GM21619 (cell line): ENCODE measurements around the gene GNAS.
"Not testable (repeated sequence)": the region's sequence is repeated elsewhere in the genome, so short reads cannot be mapped to it uniquely, and the experiment has no call there.

ENCODE experiments used
- ATAC-seq: cut with Tn5 transposase; IDR thresholded peaks from one replicate; pipeline ENCODE4 v1.9.1; 2021; ENCODE audit not compliant: unreplicated experiment

GNAS gene

DNA sequence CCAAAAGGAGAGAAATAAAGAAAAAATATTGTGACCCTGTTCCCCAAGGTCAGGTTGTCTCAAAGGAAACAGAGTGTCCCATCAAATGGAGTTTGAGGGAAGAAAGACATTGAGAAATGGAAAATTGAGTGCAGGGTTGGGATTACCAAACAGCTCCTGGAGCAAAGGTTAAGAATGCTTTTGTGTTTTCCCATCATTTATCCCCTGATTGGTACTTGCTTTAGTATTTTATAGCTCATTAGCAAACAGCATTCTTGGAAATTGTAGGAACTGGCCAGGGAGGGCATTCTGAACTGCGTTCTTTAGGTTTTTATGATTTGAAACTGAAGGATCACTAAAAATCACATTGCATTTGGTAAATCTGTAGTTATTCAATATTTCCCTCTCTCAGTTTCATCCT is 69.5 kb downstream of the GNAS start:
- no peak for ATAC-seq

DNA sequence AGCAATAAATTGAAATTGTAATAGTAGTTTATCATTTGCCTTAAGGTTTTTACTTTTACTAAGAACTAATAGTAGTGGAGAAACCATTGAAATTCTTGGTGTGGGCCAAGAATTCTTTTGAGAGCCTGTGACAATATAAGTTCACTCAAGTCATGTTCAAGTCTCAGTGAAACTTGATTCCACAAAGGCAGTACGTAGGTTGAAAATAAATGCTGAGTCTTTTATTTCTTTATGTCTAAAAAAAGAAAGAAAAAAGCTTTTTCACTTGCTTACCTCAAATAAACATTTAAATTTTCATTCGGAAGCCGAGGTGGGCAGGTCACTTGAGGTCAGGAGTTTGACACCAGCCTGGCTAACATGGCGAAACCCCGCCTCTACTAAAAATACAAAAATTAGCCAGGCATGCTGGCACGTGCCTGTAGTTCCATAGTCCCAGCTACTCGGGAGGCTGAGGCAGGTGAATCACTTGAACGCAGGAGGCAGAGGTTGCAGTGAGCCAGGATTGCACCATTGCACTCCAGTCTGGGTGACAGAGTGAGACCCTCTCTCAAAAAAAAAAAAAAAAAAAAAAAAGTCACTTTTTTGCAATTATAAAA is 70.7 kb downstream of the GNAS start:
- no peak for ATAC-seq

DNA sequence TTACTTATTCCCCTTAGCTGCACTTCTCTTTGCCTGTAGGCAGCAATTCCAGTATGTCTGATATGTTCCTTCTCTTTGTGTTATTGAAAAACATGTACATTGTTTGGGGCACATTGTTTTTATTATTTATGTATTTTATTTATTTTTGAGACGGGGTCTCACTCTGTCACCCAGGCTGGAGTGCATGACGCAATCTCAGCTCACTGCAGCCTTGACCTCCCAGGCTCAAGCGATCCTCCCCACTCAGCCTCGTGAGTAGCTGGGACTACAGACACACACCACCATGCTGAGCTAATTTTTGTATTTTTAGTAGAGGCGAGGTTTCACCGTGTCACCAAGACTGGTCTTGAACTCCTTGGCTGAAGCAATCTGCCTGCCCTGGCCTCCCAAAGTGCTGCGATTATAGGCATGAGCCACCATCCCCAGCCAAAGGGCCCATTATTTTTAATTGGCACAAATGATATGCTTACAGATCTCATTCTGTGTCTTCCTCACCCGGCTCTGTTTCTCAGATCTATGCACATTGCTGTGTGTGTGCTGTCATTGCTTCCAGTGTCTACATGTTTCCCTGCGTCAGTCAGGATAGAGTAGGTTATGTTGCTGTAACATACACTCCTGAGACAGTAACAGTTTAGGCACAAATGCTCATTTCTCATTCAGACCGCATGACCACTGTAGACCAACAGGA is 74.4 kb downstream of the GNAS start:
- ATAC-seq: no peak

DNA sequence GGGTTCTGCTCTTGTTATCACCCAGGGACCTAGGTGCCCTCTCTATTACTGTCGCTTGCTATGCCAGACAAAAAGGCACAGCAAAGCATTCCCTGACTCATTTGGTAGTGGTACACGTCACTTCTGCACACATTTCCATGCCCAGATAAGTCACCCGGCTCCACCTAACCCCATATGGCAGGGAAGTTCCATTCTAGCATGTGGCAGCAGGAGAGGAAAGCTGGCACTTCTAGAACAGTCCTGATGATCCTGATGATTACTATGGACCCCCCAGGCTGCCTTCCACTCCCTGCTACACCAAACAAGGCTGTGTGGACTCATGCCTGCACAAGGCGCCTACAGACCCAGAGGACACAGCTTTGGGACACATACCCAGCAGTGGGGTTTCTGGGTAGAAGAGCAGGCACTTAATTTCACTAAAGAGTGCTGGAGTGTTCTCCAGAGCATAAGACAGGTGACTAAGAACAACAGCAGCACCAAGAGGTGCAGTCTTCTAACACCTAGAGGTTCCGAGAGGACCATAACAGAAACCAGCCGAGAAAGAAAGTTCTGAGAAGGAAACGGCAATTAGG is 75.1 kb downstream of the GNAS start:
- ATAC-seq: no peak

DNA sequence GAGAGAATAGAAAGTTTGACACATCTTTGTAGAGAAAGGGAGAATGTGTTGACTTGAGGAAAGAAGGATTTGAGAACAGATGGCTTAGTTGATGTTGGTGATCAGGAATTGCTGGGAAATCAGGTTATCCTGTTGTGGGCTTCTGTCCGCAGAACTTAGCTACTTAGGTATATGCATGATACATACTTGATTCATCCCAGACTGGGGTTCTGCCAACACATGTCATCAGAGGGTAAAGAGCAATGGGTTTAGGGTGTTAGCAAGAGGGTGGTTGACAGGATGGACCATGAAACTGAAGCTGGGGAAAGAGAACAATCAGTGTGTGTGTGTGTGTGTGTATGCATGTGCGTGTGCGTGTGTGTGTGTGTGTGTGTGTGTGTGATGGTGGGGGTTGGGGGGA is 78.0 kb downstream of the GNAS start:
- no peak for ATAC-seq

DNA sequence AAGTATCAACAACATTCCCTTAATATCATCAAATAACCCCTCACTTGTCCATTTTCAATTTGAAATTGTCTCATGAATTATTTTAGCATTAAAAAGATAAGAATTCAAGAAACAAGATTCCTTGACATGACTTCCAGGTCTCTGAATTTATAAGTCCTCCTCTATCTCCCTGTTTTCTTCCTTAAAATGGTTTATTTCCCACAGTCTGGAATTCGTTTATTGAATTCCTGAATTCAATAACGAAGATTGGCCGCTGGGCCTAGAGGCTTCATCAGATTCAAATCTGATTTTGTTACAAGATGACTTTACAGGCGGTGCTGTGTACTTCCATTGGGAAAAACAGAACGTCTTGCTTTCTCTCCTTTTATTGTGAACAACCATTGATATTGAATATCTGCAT is 79.7 kb downstream of the GNAS start:
- ATAC-seq: no peak

DNA sequence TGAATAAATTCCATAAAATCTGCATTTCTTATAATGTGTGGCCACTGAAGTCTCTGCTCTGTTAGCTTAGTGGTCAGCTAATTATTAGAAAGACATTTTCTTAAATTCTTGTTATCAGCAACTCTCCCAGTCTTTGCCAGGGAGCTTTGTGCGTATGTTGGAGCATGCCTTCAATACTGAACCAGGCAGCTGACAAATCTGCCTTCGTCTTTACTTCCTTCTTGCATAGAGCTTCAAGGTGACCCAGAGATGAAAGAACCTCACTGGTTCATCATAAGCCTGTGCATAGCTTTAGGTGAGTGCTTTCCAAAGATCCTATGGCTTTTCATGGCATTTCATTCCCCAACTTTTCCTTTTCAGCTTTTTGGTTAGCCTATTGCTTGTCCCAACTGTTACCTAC is 85.6 kb downstream of the GNAS start:
- ATAC-seq: no peak

DNA sequence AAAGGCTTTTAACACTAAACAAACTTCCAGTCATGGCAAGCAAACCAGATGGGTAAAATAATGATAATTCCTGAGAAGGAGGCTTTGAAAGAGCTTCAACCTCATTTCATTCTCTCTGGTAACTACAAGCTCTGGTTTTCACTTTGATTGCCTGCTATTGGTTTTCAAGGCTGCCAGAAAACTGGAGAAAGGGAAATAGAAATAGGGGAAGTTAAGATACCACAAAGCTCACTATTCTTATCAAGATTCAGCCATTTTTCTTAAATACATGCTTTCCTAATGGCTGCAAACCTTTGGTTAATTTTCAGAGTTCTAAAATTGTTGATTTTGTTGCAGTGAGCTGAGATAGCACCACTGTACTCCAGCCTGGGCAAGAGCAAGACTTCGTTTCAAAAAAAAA is 86.0 kb downstream of the GNAS start:
- ATAC-seq: no peak

DNA sequence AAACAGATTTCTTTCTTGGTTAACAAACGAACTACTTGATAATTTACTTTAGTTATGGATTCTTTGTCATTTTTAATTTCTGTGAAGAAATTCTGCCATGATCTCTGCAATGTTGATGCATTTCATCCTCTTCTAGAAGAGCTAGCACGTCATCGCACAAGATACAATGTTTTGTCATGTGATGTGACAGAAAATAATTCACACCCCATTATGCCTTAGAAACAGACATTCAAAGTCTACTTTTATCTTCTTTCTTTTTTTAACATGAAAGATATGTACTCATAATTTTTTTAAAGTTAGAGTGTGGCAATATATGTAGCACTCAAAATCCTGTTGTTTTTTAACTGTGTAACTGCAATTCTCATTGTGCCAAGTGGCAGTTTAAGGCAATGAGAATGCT is 89.0 kb downstream of the GNAS start:
- ATAC-seq: no peak

DNA sequence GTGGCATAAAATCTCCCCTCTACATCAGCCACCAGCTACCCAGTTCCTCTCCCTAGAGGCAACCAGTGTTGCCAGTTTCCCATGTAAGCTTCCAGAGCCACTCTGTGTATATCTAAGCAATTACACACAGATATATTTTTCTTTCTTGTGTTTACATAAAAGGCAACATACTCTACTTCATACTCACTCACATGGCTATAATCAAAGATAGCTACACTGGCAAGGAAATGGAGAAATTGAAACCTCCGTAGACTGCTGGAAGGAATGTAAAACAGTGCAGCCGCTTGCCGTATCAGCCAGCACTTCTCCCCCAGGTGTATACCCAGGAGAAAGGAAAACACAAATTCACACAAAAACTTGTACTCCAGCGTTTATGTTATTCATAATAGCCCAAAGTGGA is 90.0 kb downstream of the GNAS start:
- no peak for ATAC-seq

DNA sequence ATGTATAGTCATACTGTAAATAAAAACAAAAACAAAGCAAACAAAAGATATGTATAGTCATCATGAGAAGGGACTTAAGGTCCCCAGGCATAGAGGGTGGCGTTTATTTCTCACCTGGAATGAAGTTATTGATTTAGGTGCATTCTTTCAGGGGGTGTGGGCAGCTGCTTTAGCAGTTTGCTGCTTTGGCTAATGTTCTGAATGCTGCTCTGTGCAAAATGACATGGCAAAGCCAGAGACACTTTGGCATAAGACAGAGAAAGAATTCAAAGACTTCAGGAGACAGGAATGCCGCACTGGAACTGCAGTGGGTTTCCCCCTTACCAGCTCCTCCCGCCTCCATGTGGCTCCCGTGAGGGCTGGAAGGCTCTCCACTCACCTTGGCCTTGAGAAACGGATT is 92.1 kb downstream of the GNAS start:
- no peak for ATAC-seq

DNA sequence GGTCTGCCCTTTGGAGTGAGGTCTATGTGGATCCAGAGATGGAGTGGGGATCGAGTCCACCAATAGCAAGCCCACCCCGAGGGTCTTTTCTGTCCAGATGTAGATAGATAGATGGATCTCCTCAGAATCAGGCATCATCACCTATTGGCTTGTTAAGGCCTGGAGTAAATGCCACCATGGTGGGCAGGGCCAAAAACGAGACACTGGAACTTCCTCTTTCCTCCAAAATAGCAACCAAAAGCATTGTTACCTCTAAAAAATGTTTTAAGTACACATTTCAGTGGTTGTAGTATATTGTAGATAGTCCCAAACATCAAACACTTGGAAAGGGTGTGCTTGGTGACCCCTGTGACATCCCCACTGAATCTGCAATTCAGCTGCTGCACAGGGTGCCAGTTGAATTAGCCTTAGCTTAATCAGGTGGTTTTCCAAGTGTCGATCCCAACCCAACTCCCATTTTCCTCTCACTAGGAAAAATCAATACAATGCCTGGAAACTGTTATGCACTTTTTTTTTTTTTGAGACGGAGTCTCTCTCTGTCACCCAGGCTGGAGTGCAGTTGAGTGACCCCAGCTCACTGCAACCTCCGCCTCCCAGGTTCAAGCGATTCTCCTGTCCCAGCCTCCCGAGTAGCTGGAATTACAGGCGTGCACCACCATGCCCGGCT is 93.6 kb downstream of the GNAS start:
- no peak for ATAC-seq

DNA sequence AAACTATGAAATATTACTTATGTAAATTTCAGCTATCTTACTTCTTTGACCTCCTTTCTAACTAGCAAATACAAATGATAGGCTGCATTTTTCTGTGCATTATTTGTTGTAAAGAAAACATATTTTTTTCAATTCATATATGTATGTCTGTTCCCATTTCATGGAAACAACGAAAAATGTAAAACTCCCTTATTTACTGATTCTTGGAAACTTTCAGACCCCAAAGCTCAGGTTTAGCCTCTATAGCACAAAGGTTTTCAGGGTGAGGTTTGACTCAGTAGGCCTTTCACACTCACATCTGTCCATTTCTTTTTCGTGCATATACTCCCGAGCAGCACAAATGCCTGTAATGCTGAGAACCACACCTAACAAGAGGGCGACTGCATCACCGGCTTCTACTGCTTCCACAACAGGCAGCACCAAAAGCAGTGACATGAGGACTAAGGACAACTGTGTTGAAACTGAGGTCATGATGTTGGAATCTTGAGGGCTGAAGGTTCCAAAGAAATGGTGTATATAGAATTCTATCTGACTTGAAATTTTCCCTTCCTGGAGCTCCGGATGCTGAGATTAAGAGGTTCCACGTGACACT is 95.4 kb downstream of the GNAS start:
- not testable (repeated sequence) for ATAC-seq

DNA sequence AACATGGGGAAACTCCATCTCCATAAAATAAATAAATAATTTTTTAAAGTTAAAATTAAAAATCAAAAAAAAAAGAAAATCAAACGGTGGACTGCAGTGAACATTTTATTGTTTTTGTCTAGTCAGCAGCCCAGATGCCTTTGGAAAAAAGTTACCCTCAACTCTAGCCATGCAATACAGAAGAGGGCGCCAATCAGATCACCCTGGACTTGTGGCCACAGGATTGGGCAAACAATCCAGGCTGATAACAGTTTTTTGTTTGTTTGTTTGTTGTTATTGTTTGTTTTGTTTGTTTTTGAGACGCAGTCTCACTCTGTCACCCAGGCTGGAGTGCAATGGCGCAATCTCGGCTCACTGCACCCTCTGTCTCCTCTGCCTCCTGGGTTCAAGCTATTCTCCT is 98.1 kb downstream of the GNAS start:
- no peak for ATAC-seq

DNA sequence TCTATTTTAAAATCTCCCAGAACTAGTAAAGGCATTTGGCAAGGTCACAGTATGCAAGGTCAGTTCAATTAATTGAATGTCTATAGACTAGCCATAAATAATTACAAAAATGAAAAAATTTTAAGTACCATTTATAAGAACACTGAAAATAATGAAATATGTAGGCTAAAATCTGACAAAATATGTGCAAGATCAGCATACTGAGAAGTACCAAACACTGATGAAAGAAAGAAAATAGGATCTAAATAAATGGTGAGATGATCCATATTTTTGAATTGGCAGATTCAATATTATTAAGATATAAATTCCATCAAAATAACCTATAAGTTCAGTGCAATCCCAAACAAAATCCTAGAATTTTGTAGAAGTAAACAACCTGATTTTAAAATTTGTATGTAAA is 100.5 kb downstream of the GNAS start:
- no peak for ATAC-seq

DNA sequence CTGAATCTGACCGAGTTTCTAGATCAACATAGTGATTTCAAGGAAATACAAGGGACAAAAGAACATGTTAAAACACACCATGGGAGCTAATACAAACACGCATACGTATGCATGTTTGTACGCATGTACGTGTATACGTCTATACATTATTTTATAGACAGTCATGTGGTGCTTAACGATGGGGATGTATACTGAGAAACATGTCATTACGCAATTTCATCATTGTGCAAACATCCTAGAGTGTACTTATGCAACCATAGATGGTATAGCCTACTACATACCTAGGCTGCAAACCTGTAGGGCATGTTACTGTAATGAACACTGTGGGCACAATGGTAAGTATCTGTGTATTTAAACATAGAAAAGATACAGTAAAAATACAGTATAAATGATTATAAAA is 103.6 kb downstream of the GNAS start:
- ATAC-seq: no peak

DNA sequence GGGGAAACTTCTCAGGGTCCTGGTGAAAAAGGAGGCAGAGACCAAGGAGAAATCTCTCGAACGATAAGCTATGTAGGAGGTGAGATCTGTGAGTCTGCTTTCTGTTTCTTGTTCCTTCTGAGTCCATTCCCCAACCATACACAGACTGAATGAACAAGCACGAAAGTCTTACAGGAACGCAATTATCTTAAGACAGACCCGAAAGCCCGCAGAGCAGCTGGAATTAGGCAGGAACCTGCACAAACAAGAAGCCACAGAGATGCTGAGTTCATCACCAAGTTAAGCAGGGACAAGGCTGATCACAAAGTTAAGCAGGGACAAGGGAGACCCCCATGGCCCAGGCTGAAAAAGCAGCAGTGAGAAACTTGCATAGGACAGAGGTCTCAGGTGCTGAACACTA is 107.1 kb downstream of the GNAS start:
- no peak for ATAC-seq
